GM18873 (cell line): ENCODE results near the gene OR10D3.
"Not testable (repeated sequence)": the region's sequence is repeated elsewhere in the genome, so short reads cannot be mapped to it uniquely, and the experiment has no call there.

Source experiments
- ATAC-seq: cut with Tn5 transposase; IDR thresholded peaks from one replicate; pipeline ENCODE4 v1.9.1; 2021; ENCODE audit warnings: mild to moderate bottlenecking, moderate library complexity, moderate number of reproducible peaks; ENCODE audit not compliant: unreplicated experiment, low FRiP score

Gene OR10D3

DNA sequence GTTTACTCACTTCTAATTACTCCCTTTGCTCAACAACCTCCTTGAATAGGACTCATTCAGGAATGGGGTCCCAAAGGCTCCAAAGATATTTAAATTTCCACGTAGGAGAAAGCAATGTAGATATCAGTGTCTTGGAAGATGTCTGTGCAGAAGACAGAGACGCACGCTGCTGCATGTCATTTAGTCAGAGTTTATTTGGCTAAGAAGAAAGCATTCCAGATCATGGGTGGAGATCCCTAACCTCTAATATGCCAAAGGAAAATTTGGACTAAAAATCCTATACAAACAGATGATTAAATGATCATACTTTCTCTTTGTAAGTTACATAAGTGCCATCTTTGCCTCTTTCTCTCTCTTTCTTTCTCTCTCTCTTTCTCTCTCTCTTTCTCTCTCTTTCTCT, at the start of gene OR10D3:
TSS of gene OR10D3 (plus strand) at position 278 of the 400 bp plus-strand sequence. CDS start 1,925 bp downstream, outside the sequence.
- ATAC-seq = no peak

DNA sequence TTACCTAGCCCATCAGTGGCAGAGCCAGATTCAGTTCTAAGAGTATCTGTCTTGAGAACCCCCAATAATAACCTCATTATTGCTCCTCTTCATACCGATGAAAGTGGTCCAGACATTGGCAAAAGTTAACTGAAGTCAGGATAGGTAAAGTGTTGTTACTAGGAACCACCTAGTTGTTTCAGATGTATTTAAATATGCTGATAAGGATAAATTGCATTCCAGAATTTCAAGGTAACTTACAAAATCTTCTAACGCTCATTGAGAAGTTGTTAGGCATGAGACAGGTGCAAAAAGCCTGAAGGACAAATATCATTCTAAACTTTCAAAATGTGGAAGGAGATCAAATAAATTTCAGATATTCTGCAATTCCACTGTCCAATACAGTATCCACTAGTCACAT, 40.1 kb upstream of the OR10D3 start:
- no peak for ATAC-seq

GRCh38 chr11:124147951-124148350, 35.2 kb upstream of the OR10D3 start:
- no peak for ATAC-seq

- no peak for ATAC-seq
Observed at GRCh38 chr11:124150684-124151083, 32.5 kb upstream of the OR10D3 start.

DNA sequence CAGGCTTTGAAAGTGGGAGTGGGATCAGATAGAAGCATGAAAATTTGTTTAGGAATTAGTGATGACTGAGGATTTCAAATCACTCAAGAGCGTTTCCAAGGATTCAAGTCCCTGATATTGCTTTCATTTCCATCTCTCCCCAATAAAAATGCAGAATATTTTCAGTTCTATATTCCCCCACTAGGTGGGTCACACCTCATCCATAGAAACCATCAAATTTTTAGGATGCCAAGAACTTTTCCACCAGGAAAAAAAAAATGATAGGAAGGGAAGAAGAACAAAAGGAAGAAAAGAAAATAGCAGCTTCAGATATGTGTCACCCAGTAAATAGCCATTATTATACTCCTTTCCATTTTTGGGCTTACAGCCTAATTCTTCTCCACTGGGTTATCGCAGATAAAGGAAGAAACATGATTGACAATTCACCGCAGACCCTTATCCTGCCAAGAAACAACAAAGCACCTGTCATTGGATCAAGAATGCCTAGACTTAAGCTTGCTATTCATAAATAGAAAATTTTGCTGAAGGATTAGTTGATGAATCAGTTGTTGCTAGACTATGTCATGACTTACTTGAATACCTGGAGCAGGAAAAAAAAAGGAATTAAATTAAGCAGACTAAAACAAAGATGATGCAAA, 30.3 kb upstream of the OR10D3 start:
- ATAC-seq = no peak

- no peak for ATAC-seq
Observed at GRCh38 chr11:124153821-124154220, 29.3 kb upstream of the OR10D3 start.

DNA sequence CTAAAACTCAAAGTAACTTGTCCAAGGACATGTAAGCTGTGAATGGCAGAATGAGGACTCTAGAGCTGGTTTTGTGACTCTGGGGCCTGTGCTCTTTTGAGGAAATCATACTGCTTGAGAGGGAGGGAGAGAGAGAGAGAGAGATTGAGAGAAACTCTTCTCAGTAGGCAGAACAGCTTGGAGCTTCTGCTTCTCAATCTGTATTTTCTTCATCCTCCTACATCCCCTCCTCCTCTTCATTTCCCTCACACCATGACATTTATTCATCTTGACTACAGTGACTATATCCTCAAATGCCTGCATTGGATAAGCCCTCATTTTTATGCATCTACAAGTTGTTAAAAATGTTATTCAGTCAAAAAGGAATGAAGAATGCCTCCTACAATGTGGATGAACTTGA, 23.7 kb upstream of the OR10D3 start:
- no peak for ATAC-seq

GRCh38 chr11:124160986-124161385, 22.2 kb upstream of the OR10D3 start:
- ATAC-seq = no peak

- no peak for ATAC-seq
Observed at GRCh38 chr11:124167826-124168231, 15.3 kb upstream of the OR10D3 start.

- no peak for ATAC-seq
Observed at GRCh38 chr11:124168796-124169195, 14.3 kb upstream of the OR10D3 start.

DNA sequence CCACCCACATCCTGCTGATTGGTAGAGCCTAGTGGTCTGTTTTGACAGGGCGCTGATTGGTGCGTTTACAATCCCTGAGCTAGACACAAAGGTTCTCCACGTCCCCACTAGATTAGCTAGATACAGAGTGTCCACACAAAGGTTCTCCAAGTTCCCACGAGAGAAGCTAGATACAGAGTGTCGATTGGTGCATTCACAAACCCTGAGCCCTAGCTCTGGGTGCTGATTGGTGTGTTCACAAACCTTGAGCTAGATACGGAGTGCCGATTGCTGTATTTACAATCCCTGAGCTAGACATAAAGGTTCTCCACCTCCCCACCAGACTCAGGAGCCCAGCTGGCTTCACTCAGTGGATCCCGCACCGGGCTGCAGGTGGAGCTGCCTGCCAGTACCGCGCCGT, 12.8 kb upstream of the OR10D3 start:
- ATAC-seq = not testable (repeated sequence)

DNA sequence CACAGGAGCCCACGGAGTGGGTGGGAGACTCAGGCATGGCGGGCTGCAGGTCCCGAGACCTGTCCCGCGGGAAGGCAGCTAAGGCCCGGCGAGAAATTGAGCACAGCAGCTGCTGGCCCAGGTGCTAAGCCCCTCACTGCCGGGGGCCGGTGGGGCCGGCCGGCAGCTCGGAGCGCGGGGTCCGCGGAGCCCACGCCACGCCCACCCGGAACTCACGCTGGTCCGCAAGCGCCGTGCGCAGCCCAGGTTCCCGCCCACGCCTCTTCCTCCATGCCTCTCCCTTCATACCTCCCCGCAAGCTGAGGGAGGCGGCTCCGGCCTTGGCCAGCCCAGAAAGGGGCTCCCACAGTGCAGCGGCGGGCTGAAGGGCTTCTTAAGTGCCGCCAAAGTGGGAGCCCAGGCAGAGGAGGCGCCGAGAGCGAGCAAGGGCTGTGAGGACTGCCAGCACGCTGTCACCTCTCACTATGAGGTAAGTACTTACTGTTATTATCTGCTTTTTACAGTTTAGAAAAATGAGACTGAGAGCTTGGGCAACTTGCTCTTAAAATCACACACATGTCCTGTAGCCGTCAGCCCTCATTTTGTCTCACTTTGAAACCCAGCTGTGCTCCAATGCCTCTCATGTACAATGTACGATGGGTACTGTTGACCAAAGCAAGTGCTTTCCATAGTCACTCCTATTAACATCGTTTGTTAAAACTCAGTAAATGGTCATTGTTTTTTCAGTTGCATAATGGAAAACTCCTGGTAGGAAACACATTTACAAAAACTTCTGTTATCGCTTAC, 12.2 kb upstream of the OR10D3 start:
- no peak for ATAC-seq

DNA sequence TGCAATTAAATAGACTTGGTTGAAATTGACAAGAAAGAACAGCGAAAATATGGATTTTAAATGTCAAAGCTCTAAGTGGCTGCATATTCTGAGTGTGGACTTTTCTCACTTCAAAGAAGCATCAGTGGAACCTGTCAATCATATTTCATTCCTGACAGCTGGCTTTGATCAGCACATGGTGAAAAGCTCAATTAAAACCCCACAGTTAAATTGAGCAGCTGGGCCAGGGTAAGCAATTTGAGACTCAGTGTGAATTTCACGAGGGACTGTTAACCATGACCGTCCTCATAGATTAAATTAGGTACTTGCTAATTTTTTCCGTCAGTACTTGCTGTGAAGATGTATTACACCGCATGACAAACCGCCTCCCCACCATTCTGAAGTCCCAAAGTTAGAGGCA, 11.0 kb upstream of the OR10D3 start:
- ATAC-seq = no peak

DNA sequence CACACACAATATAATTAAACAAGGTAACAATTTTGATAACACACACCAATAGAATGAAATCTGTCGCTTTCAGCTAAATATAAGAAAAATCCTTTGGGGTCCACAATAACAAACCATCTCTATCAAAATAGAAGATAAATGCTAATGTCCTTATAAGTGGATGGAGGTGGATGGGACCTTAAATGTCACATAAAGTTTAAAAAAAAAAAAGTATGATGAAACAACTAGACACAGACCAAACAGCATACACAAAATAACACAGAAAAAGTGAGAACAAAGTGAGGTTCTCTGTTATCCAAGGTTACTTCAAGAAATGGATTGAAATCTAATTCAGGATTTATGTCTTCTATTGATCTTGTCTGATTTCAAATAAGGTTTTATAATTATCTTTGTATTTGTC, 10.5 kb upstream of the OR10D3 start:
- ATAC-seq = no peak

- no peak for ATAC-seq
Observed at GRCh38 chr11:124174001-124174583, 9.1 kb upstream of the OR10D3 start.

- no peak for ATAC-seq
Observed at GRCh38 chr11:124176925-124177715, 6.0 kb upstream of the OR10D3 start.

- ATAC-seq = no peak
Observed at GRCh38 chr11:124179310-124179709, 3.8 kb upstream of the OR10D3 start.

DNA sequence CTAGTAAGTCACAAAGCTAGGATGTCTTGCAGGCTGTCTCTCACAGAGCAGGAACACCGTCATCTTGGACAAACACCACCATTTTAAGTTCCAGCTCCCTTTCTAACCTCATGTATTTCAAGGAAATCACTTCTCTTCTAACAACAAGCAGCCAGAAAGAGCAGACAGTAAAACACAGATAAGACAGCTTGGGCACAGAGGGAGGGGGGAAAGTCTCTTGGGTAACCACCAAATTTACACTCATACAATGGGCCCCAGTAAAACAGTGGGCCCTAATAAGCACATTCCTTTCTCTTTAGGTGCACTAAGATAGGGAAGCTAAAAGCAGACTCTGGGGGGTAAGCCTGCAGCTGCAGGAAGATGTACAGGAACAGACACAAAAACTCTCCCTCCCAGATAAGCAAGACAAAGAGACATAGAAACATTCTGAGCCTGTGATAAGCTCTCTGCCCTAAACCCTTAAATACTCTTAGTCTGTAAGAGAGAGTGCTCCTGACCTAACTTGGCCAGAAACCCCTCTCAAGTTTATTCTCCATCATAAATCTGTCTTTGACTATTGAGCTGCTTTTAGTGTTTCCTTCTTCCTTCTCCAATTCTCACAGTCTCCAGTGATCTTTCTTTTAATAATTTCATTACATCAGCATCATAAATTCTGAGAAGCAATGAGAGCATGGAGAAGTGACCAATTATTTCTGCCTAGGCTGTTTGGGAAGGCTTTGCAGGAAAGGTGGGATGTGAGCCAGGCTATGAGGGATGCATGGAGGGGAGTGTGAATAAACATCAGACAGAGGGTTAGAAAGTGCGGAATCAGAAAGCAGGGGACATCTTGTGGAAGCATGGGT, 7.4 kb downstream of the OR10D3 start:
- ATAC-seq = no peak

DNA sequence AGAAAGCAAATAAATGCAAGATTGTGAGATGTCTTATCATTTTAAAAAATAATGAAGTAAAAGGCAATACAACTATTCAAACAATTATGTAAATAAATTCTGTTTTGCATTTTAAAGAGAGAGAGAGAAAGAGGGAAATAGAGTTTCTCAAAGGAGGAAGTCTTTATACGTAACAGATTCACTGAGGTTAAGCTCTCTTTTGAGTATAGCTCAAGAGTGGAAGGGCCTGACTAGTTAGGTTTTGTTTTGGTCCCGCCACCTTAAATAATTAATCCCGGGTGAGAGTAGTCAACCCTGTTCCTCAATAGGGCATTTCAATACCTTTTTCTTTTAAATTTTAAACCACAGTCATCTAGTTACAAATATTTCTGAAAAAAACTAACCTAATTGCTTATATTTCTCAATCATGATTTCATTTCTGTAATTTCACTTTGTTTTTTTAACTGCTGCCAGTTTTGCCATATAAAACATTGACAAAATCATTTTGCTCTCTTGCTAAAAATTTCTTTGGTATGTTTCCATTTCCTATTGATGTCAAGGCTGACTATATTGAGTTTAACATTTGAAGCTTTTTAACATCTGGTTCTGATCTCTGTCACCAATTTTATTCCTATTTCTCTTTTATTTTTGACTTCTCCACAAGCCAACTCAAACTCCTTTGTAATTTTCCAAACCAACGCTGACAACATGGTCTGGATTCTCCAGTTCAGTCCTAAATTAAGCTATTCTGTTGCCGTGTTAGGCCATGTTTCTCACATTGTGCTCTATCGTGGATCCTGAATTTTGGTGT, 10.3 kb downstream of the OR10D3 start:
- no peak for ATAC-seq
